Uterus (tissue), 2 donors: Measurements from ENCODE around the gene FBH1.
A peak's percentile ranks its signal among the peaks of the same experiment; 100 is the strongest.

Experiments used
- CTCF ChIP-seq, 4 experiments: fragments of 200-600 bp in 2 of 4; fragments of 450-650 bp in 2 of 4; sonication (generic) in 2 of 4; IDR thresholded peaks; one replicate each; pipeline ENCODE4 v1.5.1; 2016 to 2019; ENCODE audit warnings: antibody characterized with exemption in 4 of 4, mild to moderate bottlenecking in 2 of 4, moderate library complexity in 1 of 4
- POLR2A ChIP-seq, 2 donors: fragments of 450-650 bp; IDR thresholded peaks; one replicate each; pipeline ENCODE4 v1.6.1; 2016; ENCODE audit warnings: antibody characterized with exemption in 2 of 2, mild to moderate bottlenecking in 1 of 2, moderate library complexity in 1 of 2

- TF ChIP-seq CTCF (IDR thresholded peaks at IDR 0.05) (peak in 2 of 4 experiments; percentile 1 to 14), POLR2A (IDR thresholded peaks at IDR 0.05) (no peak)
These were observed 86.7 kb downstream of the FBH1 start for GRCh38 chr10:5976512-5977470.
